ENCODE measurements around the gene CENPVL2.
"Not testable (repeated sequence)": the region's sequence is repeated elsewhere in the genome, so short reads cannot be mapped to it uniquely, and the experiment has no call there.

CENPVL2 gene

DNA sequence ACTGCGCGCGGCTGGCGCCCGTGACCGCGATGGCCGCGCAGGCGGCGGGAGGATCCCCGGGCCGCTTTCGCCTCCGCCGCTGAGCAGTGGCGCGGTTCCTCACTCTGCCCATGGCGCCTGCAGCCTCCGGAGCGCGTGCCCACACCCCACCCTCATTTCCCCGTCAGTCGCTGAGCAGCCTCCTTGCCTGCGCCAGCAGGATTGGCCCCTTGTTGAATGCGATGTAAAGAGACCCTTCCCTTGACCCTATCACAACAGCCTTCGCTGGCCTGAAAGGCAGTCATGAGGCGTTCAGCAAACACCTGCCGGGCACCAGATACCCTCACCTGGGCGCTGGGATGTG lies at the start of gene CENPVL2:
Gene CENPVL2, minus strand, starts transcription at position 112 of the 343 bp plus-strand sequence. Its CDS starts 0 bp downstream, at position 112.
- not testable (repeated sequence) for DNase-seq (ENCODE audit: low read depth)

DNA sequence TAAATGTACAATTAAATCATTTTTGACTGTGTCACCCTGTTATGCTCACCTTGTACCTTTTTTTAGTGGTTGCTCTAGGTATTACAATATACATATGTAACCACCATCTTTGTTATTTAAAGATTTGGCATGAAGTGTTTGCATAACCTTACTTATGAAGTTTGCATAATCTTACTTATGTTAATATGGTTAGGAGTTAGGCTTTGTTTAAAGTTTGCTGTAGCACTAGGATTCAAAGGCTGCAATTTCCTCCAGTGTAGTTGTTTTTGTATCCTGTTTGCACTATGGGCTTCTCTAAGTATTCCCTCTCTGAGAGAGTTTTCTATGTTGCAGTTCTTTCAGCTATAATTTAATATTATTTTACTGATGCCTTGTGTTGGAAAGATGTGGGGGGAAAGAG lies 45.6 kb upstream of the CENPVL2 start:
- DNase-seq (ENCODE audit: low read depth), result no peak

DNA sequence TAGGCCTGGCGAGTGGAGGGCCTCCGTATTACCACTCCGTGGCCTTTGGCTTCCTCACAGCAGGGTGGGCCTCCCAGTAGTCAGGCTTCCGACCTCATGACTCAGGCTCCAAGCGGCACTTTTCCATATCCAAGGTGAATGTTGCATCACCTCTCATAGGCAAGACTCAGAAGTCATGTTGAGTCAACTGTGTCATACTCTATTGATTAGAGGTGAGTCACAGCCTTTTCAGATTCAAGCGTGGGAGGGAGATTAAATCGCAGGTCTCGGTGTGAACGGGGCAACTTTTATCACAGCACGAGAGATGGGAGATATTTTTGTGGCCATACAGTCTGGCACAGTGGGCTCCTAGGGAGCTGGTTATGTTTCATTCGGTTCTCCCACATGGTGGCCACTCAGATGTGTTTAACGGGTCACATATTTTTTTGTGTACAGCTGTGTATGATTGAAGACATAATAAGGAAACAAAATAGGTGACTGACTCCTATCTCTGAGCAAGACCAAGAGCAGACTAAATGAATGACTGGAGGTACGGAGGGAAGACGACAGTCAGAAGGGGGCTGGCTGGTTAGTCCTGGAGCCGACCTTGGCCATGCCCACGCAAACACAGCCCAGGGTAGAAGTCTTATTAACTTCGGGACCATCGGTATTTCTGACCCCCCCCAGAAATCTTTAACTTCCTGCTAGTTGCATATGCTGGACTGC lies 30.5 kb upstream of the CENPVL2 start:
- DNase-seq (ENCODE audit: low read depth), result not testable (repeated sequence)

DNA sequence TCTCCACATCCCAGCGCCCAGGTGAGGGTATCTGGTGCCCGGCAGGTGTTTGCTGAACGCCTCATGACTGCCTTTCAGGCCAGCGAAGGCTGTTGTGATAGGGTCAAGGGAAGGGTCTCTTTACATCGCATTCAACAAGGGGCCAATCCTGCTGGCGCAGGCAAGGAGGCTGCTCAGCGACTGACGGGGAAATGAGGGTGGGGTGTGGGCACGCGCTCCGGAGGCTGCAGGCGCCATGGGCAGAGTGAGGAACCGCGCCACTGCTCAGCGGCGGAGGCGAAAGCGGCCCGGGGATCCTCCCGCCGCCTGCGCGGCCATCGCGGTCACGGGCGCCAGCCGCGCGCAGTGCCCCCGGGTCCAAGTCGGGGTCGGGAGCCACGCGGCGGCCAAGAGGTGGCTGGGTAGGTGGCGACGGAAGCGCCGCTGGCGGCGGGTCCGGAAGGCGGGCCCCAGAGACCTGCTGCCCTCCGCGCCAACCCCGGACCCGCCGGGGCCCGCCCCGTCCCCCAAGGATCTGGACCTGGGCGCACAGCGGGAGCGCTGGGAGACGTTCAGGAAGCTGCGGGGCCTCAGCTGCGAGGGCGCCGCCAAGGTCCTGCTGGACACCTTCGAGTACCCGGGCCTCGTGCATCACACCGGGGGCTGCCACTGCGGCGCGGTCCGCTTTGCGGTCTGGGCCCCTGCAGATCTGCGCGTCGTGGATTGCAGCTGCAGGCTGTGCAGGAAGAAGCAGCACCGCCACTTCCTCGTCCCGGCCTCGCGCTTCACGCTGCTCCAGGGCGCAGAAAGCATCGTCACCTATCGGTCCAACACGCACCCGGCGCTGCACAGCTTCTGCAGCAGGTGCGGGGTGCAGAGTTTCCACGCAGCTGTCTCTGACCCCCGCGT lies 27.9 kb upstream of the CENPVL2 start, which contains the start of gene CENPVL1:
Gene CENPVL1, plus strand, starts transcription at position 236 of the 888 bp plus-strand sequence. Its CDS starts 0 bp downstream, at position 236.
- not testable (repeated sequence) for DNase-seq (ENCODE audit: low read depth)

DNA sequence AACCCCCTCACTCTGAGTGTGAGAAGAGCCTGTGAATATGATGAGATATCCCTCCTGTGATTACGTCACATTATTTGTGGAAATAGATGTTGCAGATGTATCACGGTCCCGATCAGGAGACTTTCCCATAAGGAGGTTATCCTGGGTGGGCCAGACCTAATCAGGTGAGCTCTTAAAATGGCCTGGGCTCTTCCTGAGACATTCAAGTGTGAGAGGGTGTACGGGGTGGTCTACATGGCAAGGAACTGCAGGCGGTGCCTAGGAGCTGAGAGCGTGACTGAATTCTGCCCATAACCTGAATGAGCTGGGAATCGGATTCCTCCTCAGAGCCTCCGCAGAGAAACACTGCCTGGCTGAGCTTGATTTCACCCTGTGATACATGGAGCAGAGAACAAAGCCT lies 14.8 kb upstream of the CENPVL2 start:
- no peak for DNase-seq (ENCODE audit: low read depth)

DNA sequence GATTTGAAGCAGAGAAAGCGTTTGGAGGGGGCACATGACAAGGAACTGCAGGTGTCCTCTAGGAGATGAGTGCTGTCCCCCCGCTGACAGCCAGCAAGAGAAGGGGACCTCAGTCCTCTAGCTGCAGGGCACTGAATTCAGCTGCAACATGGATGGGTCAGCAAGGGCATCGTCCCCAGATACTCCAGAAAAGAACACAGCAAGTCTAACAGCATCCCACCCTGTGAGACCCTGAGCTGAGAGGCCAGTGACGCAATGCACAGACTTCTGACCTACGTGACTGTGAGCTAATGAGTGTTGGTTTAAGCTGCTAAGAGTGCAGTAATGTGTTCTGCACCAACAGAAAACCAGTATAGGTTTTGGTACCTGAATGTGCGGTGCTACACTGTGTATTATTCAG lies 11.6 kb upstream of the CENPVL2 start:
- DNase-seq (ENCODE audit: low read depth), result no peak

DNA sequence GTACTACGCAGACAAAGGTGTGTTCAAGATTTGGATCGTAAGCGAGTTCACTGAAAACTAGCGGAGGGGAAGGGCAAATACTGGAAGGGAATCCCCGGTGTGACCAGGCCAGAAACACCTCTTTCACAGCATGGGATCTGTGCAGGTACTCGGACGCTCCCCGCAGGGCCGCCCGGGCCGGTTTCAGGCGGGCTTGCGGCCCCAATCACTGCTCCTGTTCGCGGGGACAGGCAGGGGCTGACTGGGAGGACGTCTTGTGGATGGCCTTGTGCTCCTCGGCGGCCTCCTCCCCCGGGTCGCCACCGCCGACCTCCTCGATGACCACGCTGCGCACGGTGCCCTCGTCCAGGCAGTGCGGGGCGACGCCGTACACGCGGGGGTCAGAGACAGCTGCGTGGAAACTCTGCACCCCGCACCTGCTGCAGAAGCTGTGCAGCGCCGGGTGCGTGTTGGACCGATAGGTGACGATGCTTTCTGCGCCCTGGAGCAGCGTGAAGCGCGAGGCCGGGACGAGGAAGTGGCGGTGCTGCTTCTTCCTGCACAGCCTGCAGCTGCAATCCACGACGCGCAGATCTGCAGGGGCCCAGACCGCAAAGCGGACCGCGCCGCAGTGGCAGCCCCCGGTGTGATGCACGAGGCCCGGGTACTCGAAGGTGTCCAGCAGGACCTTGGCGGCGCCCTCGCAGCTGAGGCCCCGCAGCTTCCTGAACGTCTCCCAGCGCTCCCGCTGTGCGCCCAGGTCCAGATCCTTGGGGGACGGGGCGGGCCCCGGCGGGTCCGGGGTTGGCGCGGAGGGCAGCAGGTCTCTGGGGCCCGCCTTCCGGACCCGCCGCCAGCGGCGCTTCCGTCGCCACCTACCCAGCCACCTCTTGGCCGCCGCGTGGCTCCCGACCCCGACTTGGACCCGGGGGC lies 567 bp downstream of the CENPVL2 start:
- not testable (repeated sequence) for DNase-seq (ENCODE audit: low read depth)

DNA sequence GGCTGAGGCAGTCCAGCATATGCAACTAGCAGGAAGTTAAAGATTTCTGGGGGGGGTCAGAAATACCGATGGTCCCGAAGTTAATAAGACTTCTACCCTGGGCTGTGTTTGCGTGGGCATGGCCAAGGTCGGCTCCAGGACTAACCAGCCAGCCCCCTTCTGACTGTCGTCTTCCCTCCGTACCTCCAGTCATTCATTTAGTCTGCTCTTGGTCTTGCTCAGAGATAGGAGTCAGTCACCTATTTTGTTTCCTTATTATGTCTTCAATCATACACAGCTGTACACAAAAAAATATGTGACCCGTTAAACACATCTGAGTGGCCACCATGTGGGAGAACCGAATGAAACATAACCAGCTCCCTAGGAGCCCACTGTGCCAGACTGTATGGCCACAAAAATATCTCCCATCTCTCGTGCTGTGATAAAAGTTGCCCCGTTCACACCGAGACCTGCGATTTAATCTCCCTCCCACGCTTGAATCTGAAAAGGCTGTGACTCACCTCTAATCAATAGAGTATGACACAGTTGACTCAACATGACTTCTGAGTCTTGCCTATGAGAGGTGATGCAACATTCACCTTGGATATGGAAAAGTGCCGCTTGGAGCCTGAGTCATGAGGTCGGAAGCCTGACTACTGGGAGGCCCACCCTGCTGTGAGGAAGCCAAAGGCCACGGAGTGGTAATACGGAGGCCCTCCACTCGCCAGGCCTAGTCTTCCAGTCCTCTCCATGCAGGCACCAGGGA lies 2.8 kb downstream of the CENPVL2 start:
- DNase-seq (ENCODE audit: low read depth), result not testable (repeated sequence)

DNA sequence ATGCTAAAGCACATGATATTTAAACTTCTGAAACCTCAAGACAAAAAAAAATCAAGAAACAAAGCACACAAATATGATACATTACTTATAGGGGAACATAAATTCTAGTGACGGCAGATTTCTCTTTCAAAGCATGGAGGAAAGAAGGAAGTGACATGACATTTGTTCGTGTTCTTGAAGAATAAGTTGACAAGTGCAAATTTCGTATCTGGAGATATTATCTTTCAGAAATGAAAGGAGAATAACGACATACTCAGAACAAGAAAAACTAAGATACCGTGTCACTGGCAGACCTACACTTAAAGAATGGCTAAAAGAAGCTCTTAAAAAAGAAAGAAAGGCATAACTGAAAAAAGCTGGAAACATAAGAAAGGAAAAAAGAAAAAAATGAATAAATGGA lies 16.6 kb downstream of the CENPVL2 start:
- no peak for DNase-seq (ENCODE audit: low read depth)

DNA sequence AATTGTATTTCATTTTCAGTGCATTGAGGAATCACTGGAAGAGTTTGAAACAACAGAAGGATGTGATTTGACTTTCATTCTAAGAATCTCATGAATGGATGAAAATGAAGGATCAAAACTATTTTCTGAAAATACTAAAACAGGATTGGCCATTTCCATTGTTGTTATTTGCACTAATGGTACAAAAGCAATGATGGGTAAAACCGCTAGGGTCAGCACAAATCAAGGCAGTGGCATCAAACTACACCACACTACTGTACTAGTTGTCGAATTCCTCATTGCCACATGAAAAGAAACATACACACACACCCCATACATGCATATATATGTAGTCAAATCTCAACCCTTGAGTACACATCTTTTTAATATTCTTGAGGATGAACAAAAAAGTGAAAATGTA lies 39.3 kb downstream of the CENPVL2 start:
- no peak for DNase-seq (ENCODE audit: low read depth)

DNA sequence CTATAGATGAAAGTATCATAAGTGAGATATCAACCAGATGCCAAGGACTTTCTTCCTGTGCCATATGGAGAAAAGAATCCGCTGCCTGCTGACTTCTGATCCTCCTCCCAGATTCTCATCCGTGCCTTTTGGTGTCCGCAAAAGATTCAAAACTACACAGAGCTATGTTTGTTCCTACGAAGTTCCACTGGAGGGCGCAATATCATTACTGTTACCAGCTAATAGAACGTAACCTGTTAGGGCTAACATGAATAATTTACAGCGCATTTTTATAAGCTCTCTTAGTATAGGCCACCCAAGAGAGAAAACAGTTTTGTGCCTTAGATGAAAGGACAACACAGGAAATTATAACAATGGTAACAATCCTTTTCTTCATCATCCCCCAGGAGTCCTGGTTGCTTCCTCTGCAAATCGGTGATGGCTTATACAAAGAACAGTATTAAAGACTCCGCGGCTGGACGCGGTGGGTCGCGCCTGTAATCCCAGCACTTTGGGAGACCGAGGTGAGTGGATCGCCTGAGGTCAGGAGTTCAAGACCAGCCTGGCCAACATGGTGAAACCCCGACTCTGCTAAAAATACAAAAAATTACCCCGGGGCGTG lies 41.1 kb downstream of the CENPVL2 start:
- DNase-seq (ENCODE audit: low read depth), result peak; percentile 59

DNA sequence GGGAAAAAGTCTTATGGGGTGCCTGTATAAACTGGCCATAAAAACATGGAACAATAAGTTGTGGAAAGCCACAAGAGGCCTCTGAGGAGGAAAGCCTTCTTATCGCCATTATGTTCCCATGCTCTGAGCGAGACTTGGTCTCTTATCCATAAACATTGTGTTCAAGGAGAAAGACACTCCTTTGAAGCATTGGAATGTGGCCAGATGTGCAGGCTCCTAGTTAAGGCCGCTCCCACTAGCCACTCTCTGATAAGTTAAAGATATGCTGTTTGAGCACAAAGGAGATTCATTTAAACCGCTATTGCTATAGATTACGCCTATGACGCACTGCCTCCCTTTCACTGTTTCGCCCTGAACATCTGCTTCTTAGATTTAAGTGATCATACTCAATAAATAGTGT lies 46.1 kb downstream of the CENPVL2 start:
- not testable (repeated sequence) for DNase-seq (ENCODE audit: low read depth)

Data from iris pigment epithelial cell (primary cell).